ENCODE measurements around the gene FAM219B. TPM values are rescaled to one million over a fixed set of nuclear protein-coding genes. Genes with fewer than 3 reads are reported as not detected.

Gene FAM219B
- total and polyA plus RNA-seq, 2 of the 8 experiments (the other 6 are each of a cell fraction or from before 2014, with no cell fraction given) = 57.1 to 66.6 TPM

DNA sequence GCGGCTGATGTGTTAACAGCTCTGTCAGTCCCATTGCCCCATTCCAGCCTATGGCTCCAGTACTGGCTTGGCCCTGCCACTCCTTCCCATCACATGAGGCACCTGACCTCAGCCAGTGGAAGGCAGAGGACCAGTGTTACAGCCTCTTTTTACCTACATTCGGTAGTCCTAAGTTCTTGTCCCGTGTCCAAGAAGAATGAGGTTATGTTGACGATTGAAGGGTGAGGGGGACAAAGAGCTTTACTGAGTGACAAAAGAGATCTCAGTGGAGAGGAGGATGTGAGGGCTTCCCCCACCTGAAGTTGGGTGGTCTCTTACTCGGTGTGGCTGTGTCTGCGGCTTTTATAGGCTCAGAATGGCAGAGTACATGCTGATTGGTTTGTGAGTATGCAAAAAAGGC is 24.1 kb downstream of the FAM219B start (continued):
- TF ChIP-seq, protein P1, sequence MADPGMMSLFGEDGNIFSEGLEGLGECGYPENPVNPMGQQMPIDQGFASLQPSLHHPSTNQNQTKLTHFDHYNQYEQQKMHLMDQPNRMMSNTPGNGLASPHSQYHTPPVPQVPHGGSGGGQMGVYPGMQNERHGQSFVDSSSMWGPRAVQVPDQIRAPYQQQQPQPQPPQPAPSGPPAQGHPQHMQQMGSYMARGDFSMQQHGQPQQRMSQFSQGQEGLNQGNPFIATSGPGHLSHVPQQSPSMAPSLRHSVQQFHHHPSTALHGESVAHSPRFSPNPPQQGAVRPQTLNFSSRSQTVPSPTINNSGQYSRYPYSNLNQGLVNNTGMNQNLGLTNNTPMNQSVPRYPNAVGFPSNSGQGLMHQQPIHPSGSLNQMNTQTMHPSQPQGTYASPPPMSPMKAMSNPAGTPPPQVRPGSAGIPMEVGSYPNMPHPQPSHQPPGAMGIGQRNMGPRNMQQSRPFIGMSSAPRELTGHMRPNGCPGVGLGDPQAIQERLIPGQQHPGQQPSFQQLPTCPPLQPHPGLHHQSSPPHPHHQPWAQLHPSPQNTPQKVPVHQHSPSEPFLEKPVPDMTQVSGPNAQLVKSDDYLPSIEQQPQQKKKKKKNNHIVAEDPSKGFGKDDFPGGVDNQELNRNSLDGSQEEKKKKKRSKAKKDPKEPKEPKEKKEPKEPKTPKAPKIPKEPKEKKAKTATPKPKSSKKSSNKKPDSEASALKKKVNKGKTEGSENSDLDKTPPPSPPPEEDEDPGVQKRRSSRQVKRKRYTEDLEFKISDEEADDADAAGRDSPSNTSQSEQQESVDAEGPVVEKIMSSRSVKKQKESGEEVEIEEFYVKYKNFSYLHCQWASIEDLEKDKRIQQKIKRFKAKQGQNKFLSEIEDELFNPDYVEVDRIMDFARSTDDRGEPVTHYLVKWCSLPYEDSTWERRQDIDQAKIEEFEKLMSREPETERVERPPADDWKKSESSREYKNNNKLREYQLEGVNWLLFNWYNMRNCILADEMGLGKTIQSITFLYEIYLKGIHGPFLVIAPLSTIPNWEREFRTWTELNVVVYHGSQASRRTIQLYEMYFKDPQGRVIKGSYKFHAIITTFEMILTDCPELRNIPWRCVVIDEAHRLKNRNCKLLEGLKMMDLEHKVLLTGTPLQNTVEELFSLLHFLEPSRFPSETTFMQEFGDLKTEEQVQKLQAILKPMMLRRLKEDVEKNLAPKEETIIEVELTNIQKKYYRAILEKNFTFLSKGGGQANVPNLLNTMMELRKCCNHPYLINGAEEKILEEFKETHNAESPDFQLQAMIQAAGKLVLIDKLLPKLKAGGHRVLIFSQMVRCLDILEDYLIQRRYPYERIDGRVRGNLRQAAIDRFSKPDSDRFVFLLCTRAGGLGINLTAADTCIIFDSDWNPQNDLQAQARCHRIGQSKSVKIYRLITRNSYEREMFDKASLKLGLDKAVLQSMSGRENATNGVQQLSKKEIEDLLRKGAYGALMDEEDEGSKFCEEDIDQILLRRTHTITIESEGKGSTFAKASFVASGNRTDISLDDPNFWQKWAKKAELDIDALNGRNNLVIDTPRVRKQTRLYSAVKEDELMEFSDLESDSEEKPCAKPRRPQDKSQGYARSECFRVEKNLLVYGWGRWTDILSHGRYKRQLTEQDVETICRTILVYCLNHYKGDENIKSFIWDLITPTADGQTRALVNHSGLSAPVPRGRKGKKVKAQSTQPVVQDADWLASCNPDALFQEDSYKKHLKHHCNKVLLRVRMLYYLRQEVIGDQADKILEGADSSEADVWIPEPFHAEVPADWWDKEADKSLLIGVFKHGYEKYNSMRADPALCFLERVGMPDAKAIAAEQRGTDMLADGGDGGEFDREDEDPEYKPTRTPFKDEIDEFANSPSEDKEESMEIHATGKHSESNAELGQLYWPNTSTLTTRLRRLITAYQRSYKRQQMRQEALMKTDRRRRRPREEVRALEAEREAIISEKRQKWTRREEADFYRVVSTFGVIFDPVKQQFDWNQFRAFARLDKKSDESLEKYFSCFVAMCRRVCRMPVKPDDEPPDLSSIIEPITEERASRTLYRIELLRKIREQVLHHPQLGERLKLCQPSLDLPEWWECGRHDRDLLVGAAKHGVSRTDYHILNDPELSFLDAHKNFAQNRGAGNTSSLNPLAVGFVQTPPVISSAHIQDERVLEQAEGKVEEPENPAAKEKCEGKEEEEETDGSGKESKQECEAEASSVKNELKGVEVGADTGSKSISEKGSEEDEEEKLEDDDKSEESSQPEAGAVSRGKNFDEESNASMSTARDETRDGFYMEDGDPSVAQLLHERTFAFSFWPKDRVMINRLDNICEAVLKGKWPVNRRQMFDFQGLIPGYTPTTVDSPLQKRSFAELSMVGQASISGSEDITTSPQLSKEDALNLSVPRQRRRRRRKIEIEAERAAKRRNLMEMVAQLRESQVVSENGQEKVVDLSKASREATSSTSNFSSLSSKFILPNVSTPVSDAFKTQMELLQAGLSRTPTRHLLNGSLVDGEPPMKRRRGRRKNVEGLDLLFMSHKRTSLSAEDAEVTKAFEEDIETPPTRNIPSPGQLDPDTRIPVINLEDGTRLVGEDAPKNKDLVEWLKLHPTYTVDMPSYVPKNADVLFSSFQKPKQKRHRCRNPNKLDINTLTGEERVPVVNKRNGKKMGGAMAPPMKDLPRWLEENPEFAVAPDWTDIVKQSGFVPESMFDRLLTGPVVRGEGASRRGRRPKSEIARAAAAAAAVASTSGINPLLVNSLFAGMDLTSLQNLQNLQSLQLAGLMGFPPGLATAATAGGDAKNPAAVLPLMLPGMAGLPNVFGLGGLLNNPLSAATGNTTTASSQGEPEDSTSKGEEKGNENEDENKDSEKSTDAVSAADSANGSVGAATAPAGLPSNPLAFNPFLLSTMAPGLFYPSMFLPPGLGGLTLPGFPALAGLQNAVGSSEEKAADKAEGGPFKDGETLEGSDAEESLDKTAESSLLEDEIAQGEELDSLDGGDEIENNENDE (IDR thresholded peaks at IDR 0.05; ENCODE audit: insufficient replicate concordance, low read length) = no peak
- TF ChIP-seq EP300 (IDR thresholded peaks at IDR 0.05; ENCODE audit: borderline replicate concordance in 1 of 2, low read depth in 2 of 2, low read length in 2 of 2) = no peak
- no peak for TF ChIP-seq BRCA1 (IDR thresholded peaks at IDR 0.05; ENCODE audit: low read depth, low read length)
- TF ChIP-seq EGR1 (IDR thresholded peaks at IDR 0.05; ENCODE audit: borderline replicate concordance, low read depth, low read length) = no peak
- TF ChIP-seq KDM5A (IDR thresholded peaks at IDR 0.05; ENCODE audit: low read length) = no peak
- TF ChIP-seq NRF1 (IDR thresholded peaks at IDR 0.05; ENCODE audit: low read depth, low read length) = no peak
- TF ChIP-seq HDAC6 (IDR thresholded peaks at IDR 0.05; ENCODE audit: low read depth, low read length) = no peak
- TF ChIP-seq BACH1 (IDR thresholded peaks at IDR 0.05; ENCODE audit: low read length) = no peak
- no peak for TF ChIP-seq JUND (IDR thresholded peaks at IDR 0.05; ENCODE audit: low read length)
- no peak for TF ChIP-seq TEAD4 (IDR thresholded peaks at IDR 0.05; ENCODE audit: low read depth, low read length)
- TF ChIP-seq SIN3A (conservative IDR thresholded peaks at IDR 0.05 in 1 of 2, IDR thresholded peaks at IDR 0.05 in 1 of 2; ENCODE audit: low read depth in 1 of 2, low read length in 2 of 2) = no peak
- no peak for TF ChIP-seq MAFK (IDR thresholded peaks at IDR 0.05; ENCODE audit: low read depth, low read length)

Measured in H1 (cell line).